Measurements from ENCODE around the gene SPATA7. TPM values are rescaled to one million over a fixed set of nuclear protein-coding genes. Genes with fewer than 3 reads are reported as not detected.

Gene SPATA7
- total RNA-seq, 1 donor from 2014 or later, result 8.5 TPM

GRCh38 chr14:88481794-88482193 lies 96.3 kb downstream of the SPATA7 start:
- Histone ChIP-seq H3K27ac (replicated peaks) (peak overlapping the region; percentile 68), H3K4me1 (peaks cover 36% of the 10 kb centered on the region), H3K9me3 (replicated peaks) (no peaks in the 10 kb centered on the region), H3K4me3 (no peak overlapping the region), H3K36me3 (peaks cover 49% of the 10 kb centered on the region), H3K27me3 (ENCODE audit: low read depth) (no peaks in the 10 kb centered on the region)
- DNase-seq, result no peak
- intact Hi-C loops (cut with micrococcal nuclease), result no loop called here
- TF ChIP-seq CTCF (IDR thresholded peaks at IDR 0.05; ENCODE audit: borderline replicate concordance), result no peak

- H3K4me1 ChIP-seq, result peaks cover 32% of the 10 kb centered on the region
- no peaks in the 10 kb centered on the region for H3K27me3 ChIP-seq (ENCODE audit: low read depth)
- TF ChIP-seq CTCF (IDR thresholded peaks at IDR 0.05; ENCODE audit: borderline replicate concordance), result no peak
- no peak for DNase-seq
- H3K9me3 ChIP-seq (replicated peaks), result no peaks in the 10 kb centered on the region
- no peak overlapping the region for H3K4me3 ChIP-seq
- H3K36me3 ChIP-seq, result peaks cover 49% of the 10 kb centered on the region
- peak overlapping the region; percentile 68 for H3K27ac ChIP-seq (replicated peaks)
- intact Hi-C loops (cut with micrococcal nuclease), result no loop called here
Measured at GRCh38 chr14:88482524-88482923, 97.1 kb downstream of the SPATA7 start.

Other genes with a start within 250 kb of the SPATA7 start
- not detected for gene KCNK10, start 62.4 kb upstream of the SPATA7 start, total RNA-seq
- 42.3 TPM for gene PTPN21, start 169.3 kb downstream of the SPATA7 start, total RNA-seq
- 44.1 TPM for gene ZC3H14, start 177.4 kb downstream of the SPATA7 start, total RNA-seq